ENCODE measurements around the gene ACSM4. TPM values are rescaled to one million over a fixed set of nuclear protein-coding genes. Genes with fewer than 3 reads are reported as not detected.

Gene ACSM4
- total and polyA plus RNA-seq, 2 of the 8 experiments (the other 6 are each of a cell fraction or from before 2014, with no cell fraction given), result not detected

- H3K27ac ChIP-seq (ENCODE audit: low read depth, low read length), result no peak overlapping the region
- no peak for DNase-seq (ENCODE audit: low read depth in 1 of 2, low spot score in 2 of 2)
- ChIA-PET CTCF (ENCODE audit: partially characterized antibody) (interaction anchor here (0.6 to 0.9 kb wide), 2 partner anchors 9 to 141 kb away, joined by 3 read pairs; no protein-coding TSS in a partner anchor), POLR2A (ENCODE audit: partially characterized antibody) (interaction anchor here (0.7 kb wide), 1 partner anchor 126 kb away, joined by 4 read pairs; no protein-coding TSS in a partner anchor)
- no peak overlapping the region for H2BK5ac ChIP-seq (ENCODE audit: low read depth, low read length)
- H3K14ac ChIP-seq (ENCODE audit: insufficient read length), result no peak overlapping the region
- no peak overlapping the region for H3K9ac ChIP-seq (replicated peaks in 1 of 4; ENCODE audit: extremely low read depth in 1 of 4, low read depth in 3 of 4, low read length in 3 of 4)
- no peak overlapping the region for H4K5ac ChIP-seq (ENCODE audit: insufficient read length, low read depth, low read length)
- H3K4me1 ChIP-seq (replicated peaks in 1 of 4; ENCODE audit: control insufficient read depth in 3 of 4, insufficient read depth in 4 of 4, low read length in 3 of 4), result peaks cover 2 to 7% (median 5%) of the 10 kb centered on the region in 4 experiments; a peak in 5 of 7 replicates
- H2BK15ac ChIP-seq (ENCODE audit: low read length), result no peak overlapping the region
- H2AK5ac ChIP-seq (ENCODE audit: low read depth, low read length), result no peak overlapping the region
- no peak overlapping the region for H2BK120ac ChIP-seq (replicated peaks; ENCODE audit: low read depth, low read length)
- H2AFZ ChIP-seq (ENCODE audit: low read length), result no peak overlapping the region
- no peaks in the 10 kb centered on the region for H3K79me2 ChIP-seq (ENCODE audit: control insufficient read depth in 1 of 2, insufficient read depth in 2 of 2, low read length in 2 of 2)
- no peak for TF ChIP-seq SIN3A (conservative IDR thresholded peaks at IDR 0.05 in 1 of 2, IDR thresholded peaks at IDR 0.05 in 1 of 2; ENCODE audit: low read depth in 1 of 2, low read length in 2 of 2)
- no peak overlapping the region for H2BK20ac ChIP-seq (ENCODE audit: low read length)
- H3K27me3 ChIP-seq (replicated peaks in 1 of 4; ENCODE audit: control insufficient read depth in 3 of 4, extremely low read depth in 1 of 4, insufficient read depth in 3 of 4, low read length in 3 of 4), result no peaks in the 10 kb centered on the region; a peak in 1 of 7 replicates
- H3K4me3 ChIP-seq (ENCODE audit: extremely low read depth in 1 of 4, insufficient read depth in 2 of 4, low read depth in 3 of 4, low read length in 4 of 4), result no peak overlapping the region
- H4K20me1 ChIP-seq (replicated peaks in 1 of 2; ENCODE audit: control insufficient read depth in 1 of 2, insufficient read depth in 2 of 2, low read length in 2 of 2), result no peaks in the 10 kb centered on the region
- H4K8ac ChIP-seq (ENCODE audit: extremely low read depth, insufficient read depth, low read length), result no peak overlapping the region
- no peak overlapping the region for H3K18ac ChIP-seq (ENCODE audit: extremely low read depth, low read length)
- no peak for FAIRE-seq
- no peaks in the 10 kb centered on the region for H3K23me2 ChIP-seq (ENCODE audit: low read depth, low read length)
- H3K23ac ChIP-seq (ENCODE audit: insufficient read length), result no peak overlapping the region
- no peak overlapping the region for H3K4me2 ChIP-seq (ENCODE audit: insufficient read depth in 1 of 2, low read depth in 2 of 2, low read length in 2 of 2)
- no peak overlapping the region for H3K56ac ChIP-seq (replicated peaks; ENCODE audit: insufficient read length, low read depth, low read length)
- peaks cover 16 to 27% of the 10 kb centered on the region in 2 experiments for H3K9me3 ChIP-seq (ENCODE audit: insufficient read depth in 2 of 2, low read depth in 1 of 2, low read length in 1 of 2)
- no peaks in the 10 kb centered on the region for H3K79me1 ChIP-seq (ENCODE audit: low read depth, low read length)
- H3K36me3 ChIP-seq (ENCODE audit: control insufficient read depth in 2 of 4, insufficient read depth in 4 of 4, low read length in 3 of 4), result peaks cover 0 to 3% (median 0%) of the 10 kb centered on the region in 4 experiments; a peak in 2 of 8 replicates
- H3K4ac ChIP-seq (replicated peaks; ENCODE audit: insufficient read length, low read depth, low read length), result no peak overlapping the region
- no peak overlapping the region for H4K91ac ChIP-seq (replicated peaks; ENCODE audit: insufficient read length, low read length)
- 72% methylated on average over 1 of the region's 1 CpG; no CpG with 5 or more reads in 1 of the 2 experiments for WGBS, 2 experiments (ENCODE audit: extremely low coverage in 1 of 2, insufficient coverage in 1 of 2, insufficient read length in 1 of 2, insufficient replicate concordance in 2 of 2, low coverage in 1 of 2, low lambda C conversion rate in 2 of 2, missing lambda C conversion rate in 1 of 2)
- H2BK12ac ChIP-seq (ENCODE audit: low read depth, low read length), result no peak overlapping the region
Measured at GRCh38 chr12:7293670-7294069, 10.2 kb upstream of the ACSM4 start.

All from H1 (cell line).